SK-N-SH (cell line): ENCODE measurements around the gene MAMDC2. TPM values are rescaled to one million over a fixed set of nuclear protein-coding genes. Genes with fewer than 3 reads are reported as not detected.

Experiments
- CTCF ChIA-PET: fragments of 300-600, 350-600 bp; formaldehyde crosslinking; extraction: SDS; loops from one replicate; lab custom pipeline; 2021; lab: Yijun Ruan, JAX
- POLR2A ChIA-PET: fragments of 350-600 bp; sonication (Branson Sonifier 250); formaldehyde crosslinking; extraction: SDS; loops from one replicate; lab custom pipeline; 2020; ENCODE audit warnings: antibody characterized with exemption, inconsistent platforms; lab: Yijun Ruan, JAX
- DNase-seq: peaks from one replicate; pipeline ENCODE4 v3.0.0; 2012
- H2AFZ ChIP-seq: fragments of 200-600 bp; sonication (generic); 2 replicates; pipeline ENCODE4 v1.8.1; 2016; ENCODE audit warnings: antibody characterized with exemption, mild to moderate bottlenecking, low read depth
- H3F3A ChIP-seq: fragments of 200-600 bp; sonication (generic); replicated peaks from 2 replicates; pipeline ENCODE3; 2016; ENCODE audit warnings: antibody characterized with exemption, mild to moderate bottlenecking; ENCODE audit not compliant: insufficient read depth
- H3K27ac ChIP-seq, 2 experiments: fragments of 200-500 bp in 1 of 2; fragments of 200-600 bp in 1 of 2; sonication (Bioruptor generic) in 1 of 2; sonication (generic), shearing (Covaris generic) in 1 of 2; 2 replicates each; pipeline versions ENCODE4 v1.5.1 to v1.6.1; 2014 to 2016; ENCODE audit warnings: low read depth in 2 of 2, inconsistent platforms in 1 of 2, low read length in 1 of 2, mild to moderate bottlenecking in 1 of 2, mixed read lengths in 1 of 2
- H3K27me3 ChIP-seq: fragments of 200-600 bp; sonication (generic), shearing (Covaris generic); 2 replicates; pipeline ENCODE4 v1.6.1; 2016; ENCODE audit warnings: mixed run types; ENCODE audit not compliant: insufficient read depth
- H3K36me3 ChIP-seq, 2 experiments: fragments of 200-500 bp in 1 of 2; fragments of 200-600 bp in 1 of 2; sonication (Bioruptor generic) in 1 of 2; sonication (generic) in 1 of 2; replicated peaks in 1 of 2; 2 replicates each; pipeline versions ENCODE3 to v1.5.1; 2014 to 2016; ENCODE audit warnings: low read length in 1 of 2, mild to moderate bottlenecking in 1 of 2; ENCODE audit not compliant: insufficient read depth in 2 of 2, control insufficient read depth in 1 of 2
- H3K4me1 ChIP-seq, 2 experiments: fragments of 200-500 bp in 1 of 2; fragments of 200-600 bp in 1 of 2; sonication (Bioruptor generic) in 1 of 2; sonication (generic), shearing (Covaris generic) in 1 of 2; 2 replicates each; pipeline versions ENCODE4 v1.5.1 to v1.6.1; 2014 to 2016; ENCODE audit warnings: low read depth in 1 of 2, low read length in 1 of 2, mixed run types in 1 of 2; ENCODE audit not compliant: insufficient read depth in 2 of 2, control insufficient read depth in 1 of 2
- H3K4me2 ChIP-seq: fragments of 200-600 bp; sonication (generic), shearing (Covaris generic); 2 replicates; pipeline ENCODE4 v1.6.1; 2017; ENCODE audit warnings: mixed run types
- H3K4me3 ChIP-seq, 2 experiments: fragments of 200-500 bp in 1 of 2; fragments of 200-600 bp in 1 of 2; sonication (Bioruptor generic) in 1 of 2; sonication (generic), shearing (Covaris generic) in 1 of 2; 2 replicates each; pipeline versions ENCODE4 v1.5.1 to v1.8.1; 2014 to 2016; ENCODE audit warnings: low read depth in 2 of 2, inconsistent platforms in 1 of 2, low read length in 1 of 2, mild to moderate bottlenecking in 1 of 2, mixed read lengths in 1 of 2, moderate library complexity in 1 of 2
- H3K79me2 ChIP-seq: fragments of 200-600 bp; sonication (generic); 2 replicates; pipeline ENCODE4 v1.8.1; 2017; ENCODE audit warnings: mild to moderate bottlenecking; ENCODE audit not compliant: insufficient read depth
- H3K9ac ChIP-seq: fragments of 200-600 bp; sonication (generic); 2 replicates; pipeline ENCODE4 v1.6.1; 2017; ENCODE audit warnings: mixed run types
- H3K9me2 ChIP-seq: fragments of 200-600 bp; sonication (generic); 2 replicates; pipeline ENCODE4 v1.6.1; 2017; ENCODE audit warnings: mixed run types
- H3K9me3 ChIP-seq: fragments of 200-600 bp; sonication (generic); 2 replicates; pipeline ENCODE4 v1.6.1; 2017; ENCODE audit warnings: mixed run types, mild to moderate bottlenecking, moderate library complexity
- H4K20me1 ChIP-seq: fragments of 200-600 bp; sonication (generic); 2 replicates; pipeline ENCODE4 v1.6.1; 2017; ENCODE audit warnings: mild to moderate bottlenecking, mixed run types; ENCODE audit not compliant: insufficient read depth
- CHD2 ChIP-seq: fragments of 150-350 bp; IDR thresholded peaks from 2 replicates; pipeline ENCODE4 v1.6.1; 2018; ENCODE audit warnings: low read length; ENCODE audit not compliant: partially characterized antibody
- CTCF ChIP-seq: fragments of 200-600 bp; sonication (generic); IDR thresholded peaks from 2 replicates; pipeline ENCODE4 v1.6.1; 2017; ENCODE audit warnings: antibody characterized with exemption, mild to moderate bottlenecking, moderate library complexity
- EP300 ChIP-seq, 2 experiments: IDR thresholded peaks; 2 replicates each; pipeline versions ENCODE4 v1.4.0 to v1.6.1; 2012; ENCODE audit warnings: borderline replicate concordance in 1 of 2, low read depth in 1 of 2, low read length in 1 of 2
- FOSL2 ChIP-seq: IDR thresholded peaks from 2 replicates; pipeline ENCODE4 v1.4.0; 2012; ENCODE audit warnings: low read depth, mild to moderate bottlenecking, moderate library complexity, borderline replicate concordance
- FOXJ3 ChIP-seq: sonication (generic); formaldehyde crosslinking; IDR thresholded peaks from 2 replicates; pipeline ENCODE4 v1.5.1; 2020; ENCODE audit warnings: mild to moderate bottlenecking, missing genetic modification reagents
- FOXM1 ChIP-seq: IDR thresholded peaks from 2 replicates; pipeline ENCODE4 v1.4.0; 2012; ENCODE audit warnings: low read depth, mild to moderate bottlenecking
- GABPA ChIP-seq: IDR thresholded peaks from 2 replicates; pipeline ENCODE4 v1.4.0; 2012; ENCODE audit warnings: low read depth, mild to moderate bottlenecking
- GATA2 ChIP-seq: sonication (generic); formaldehyde crosslinking; IDR thresholded peaks from 2 replicates; pipeline ENCODE4 v1.5.0; 2020; ENCODE audit warnings: mild to moderate bottlenecking, missing genetic modification reagents
- IRF3 ChIP-seq: fragments of 150-350 bp; IDR thresholded peaks from 2 replicates; pipeline ENCODE4 v1.6.1; 2016; ENCODE audit warnings: mild to moderate bottlenecking, low read depth, low read length
- MXI1 ChIP-seq: IDR thresholded peaks from 2 replicates; pipeline ENCODE4 v1.6.1; 2012; ENCODE audit warnings: mild to moderate bottlenecking, low read depth, low read length, improper control_type of control experiment
- NFIC ChIP-seq: IDR thresholded peaks from 2 replicates; pipeline ENCODE4 v1.4.0; 2012; ENCODE audit warnings: borderline replicate concordance
- NRF1 ChIP-seq: IDR thresholded peaks from 2 replicates; pipeline ENCODE4 v1.6.1; 2012; ENCODE audit warnings: low read depth, mild to moderate bottlenecking, low read length
- POLR2AphosphoS5 ChIP-seq: IDR thresholded peaks from 2 replicates; pipeline ENCODE4 v1.6.1; 2012; ENCODE audit warnings: low read depth, low read length
- RAD21 ChIP-seq: IDR thresholded peaks from 2 replicates; pipeline ENCODE4 v1.6.1; 2012; ENCODE audit warnings: mild to moderate bottlenecking, low read length
- RCOR1 ChIP-seq: fragments of 150-350 bp; IDR thresholded peaks from 2 replicates; pipeline ENCODE4 v1.6.1; 2017; ENCODE audit warnings: antibody characterized with exemption, low read length
- RFX5 ChIP-seq: IDR thresholded peaks from 2 replicates; pipeline ENCODE4 v1.6.1; 2012; ENCODE audit warnings: mild to moderate bottlenecking, improper control_type of control experiment, low read length
- SIN3A ChIP-seq: IDR thresholded peaks from 2 replicates; pipeline ENCODE4 v1.6.1; 2012; ENCODE audit warnings: low read depth, mild to moderate bottlenecking, low read length, moderate library complexity, borderline replicate concordance
- TCF12 ChIP-seq: IDR thresholded peaks from 2 replicates; pipeline ENCODE4 v1.4.0; 2012
- USF1 ChIP-seq: IDR thresholded peaks from 2 replicates; pipeline ENCODE4 v1.4.0; 2012; ENCODE audit warnings: low read depth, borderline replicate concordance
- YY1 ChIP-seq: IDR thresholded peaks from 2 replicates; pipeline ENCODE4 v1.4.0; 2012; ENCODE audit warnings: low read depth, mild to moderate bottlenecking
- WGBS: methylation state at CpG from one replicate; pipeline ENCODE4 v1.1.6; 2017; ENCODE audit warnings: low lambda C conversion rate; 5-methylcytosine and 5-hydroxymethylcytosine counted together
- polyA plus RNA-seq, 3 experiments: library from polyadenylated mRNA; depleted of rRNA; stranded (reverse); fragments of >200 nt; gene quantifications; 2 replicates each; pipeline ENCODE4 v1.2.3, GENCODE V29; 2012

MAMDC2 gene
- polyA plus RNA-seq, 1 of the 3 experiments (the other 2 are of a cell fraction), result not detected

- no peak overlapping the region for H3K9ac ChIP-seq
- POLR2A ChIA-PET, result no interaction called here
- no peak for DNase-seq
- no peaks in the 10 kb centered on the region for H3K9me2 ChIP-seq
- H3K4me3 ChIP-seq, result no peak overlapping the region
- no peak for TF ChIP-seq SIN3A
- no peak for TF ChIP-seq USF1
- no peak for TF ChIP-seq NRF1
- no peak for TF ChIP-seq GABPA
- TF ChIP-seq MXI1, result no peak
- TF ChIP-seq RCOR1, result no peak
- TF ChIP-seq TCF12, result no peak
- no peak for TF ChIP-seq CHD2
- no peak for TF ChIP-seq NFIC
- TF ChIP-seq FOSL2, result no peak
- no peak for TF ChIP-seq RAD21
- no peak for TF ChIP-seq CTCF
- TF ChIP-seq GATA2 (CRISPR knock-in tag), result no peak
- TF ChIP-seq RFX5, result no peak
- TF ChIP-seq FOXM1, result no peak
- no peak for TF ChIP-seq YY1
- no peak for TF ChIP-seq POLR2AphosphoS5
- TF ChIP-seq EP300 (IDR thresholded peaks at IDR 0.05; ENCODE audit: borderline replicate concordance in 1 of 2, low read depth in 1 of 2, low read length in 1 of 2), result no peak
- no peak for TF ChIP-seq IRF3
- no peak for TF ChIP-seq FOXJ3 (CRISPR knock-in tag)
- TF ChIP-seq, all 33 proteins: peak for 0
- H3K9me3 ChIP-seq, result no peaks in the 10 kb centered on the region
- H3K27me3 ChIP-seq, result no peaks in the 10 kb centered on the region
- no peaks in the 10 kb centered on the region for H4K20me1 ChIP-seq
- 51% methylated on average over 4 of the region's 4 CpGs for WGBS
- H3K79me2 ChIP-seq, result no peaks in the 10 kb centered on the region
- H3F3A ChIP-seq, result peaks cover 2% of the 10 kb centered on the region
- no peak overlapping the region for H3K4me2 ChIP-seq
- H3K27ac ChIP-seq, result no peak overlapping the region
- H2AFZ ChIP-seq, result no peak overlapping the region
- CTCF ChIA-PET, result interaction anchor here (1.2 to 1.6 kb wide), 2 partner anchors 19 to 45 kb away, joined by 4 read pairs; no protein-coding TSS in a partner anchor
- no peaks in the 10 kb centered on the region for H3K4me1 ChIP-seq
- no peaks in the 10 kb centered on the region for H3K36me3 ChIP-seq
Measured at GRCh38 chr9:70066418-70066817, 22.8 kb downstream of the MAMDC2 start.
